ENCODE measurements around the gene MLPH.
"Not testable (repeated sequence)": the region's sequence is repeated elsewhere in the genome, so short reads cannot be mapped to it uniquely, and the experiment has no call there.

MLPH gene

GRCh38 chr2:237592425-237592980, 105.5 kb downstream of the MLPH start:
- DNase-seq, result no peak

GRCh38 chr2:237593036-237593435, 106.0 kb downstream of the MLPH start:
- DNase-seq, result no peak

- no peak for DNase-seq
Measured at GRCh38 chr2:237593596-237594320, 106.7 kb downstream of the MLPH start.

GRCh38 chr2:237594514-237594871, 107.4 kb downstream of the MLPH start:
- no peak for DNase-seq

- DNase-seq, result not testable (repeated sequence)
Measured at GRCh38 chr2:237595829-237596519, 108.9 kb downstream of the MLPH start.

GRCh38 chr2:237596520-237597195, 109.6 kb downstream of the MLPH start:
- DNase-seq, result no peak

GRCh38 chr2:237597196-237598145, 110.4 kb downstream of the MLPH start:
- DNase-seq, result no peak

- DNase-seq, result no peak
Measured at GRCh38 chr2:237598468-237599208, 111.6 kb downstream of the MLPH start.

- no peak for DNase-seq
Measured at GRCh38 chr2:237599465-237600110, 112.5 kb downstream of the MLPH start.

GRCh38 chr2:237600205-237600846, 113.3 kb downstream of the MLPH start:
- DNase-seq, result peak; percentile 64

GRCh38 chr2:237601453-237602116, 114.5 kb downstream of the MLPH start:
- no peak for DNase-seq

- no peak for DNase-seq
Measured at GRCh38 chr2:237602409-237602808, 115.4 kb downstream of the MLPH start.

GRCh38 chr2:237603049-237603717, 116.1 kb downstream of the MLPH start:
- DNase-seq, result no peak

- no peak for DNase-seq
Measured at GRCh38 chr2:237603718-237604362, 116.8 kb downstream of the MLPH start.

GRCh38 chr2:237604391-237604790, 117.3 kb downstream of the MLPH start:
- no peak for DNase-seq
